Measurements from ENCODE around the gene CRACR2B. TPM values are rescaled to one million over a fixed set of nuclear protein-coding genes. Genes with fewer than 3 reads are reported as not detected.

The CRACR2B gene
- total and polyA plus RNA-seq, 2 of the 13 experiments (the other 11 are each of a cell fraction or from before 2014, with no cell fraction given), result 14.9 to 21.0 TPM

DNA sequence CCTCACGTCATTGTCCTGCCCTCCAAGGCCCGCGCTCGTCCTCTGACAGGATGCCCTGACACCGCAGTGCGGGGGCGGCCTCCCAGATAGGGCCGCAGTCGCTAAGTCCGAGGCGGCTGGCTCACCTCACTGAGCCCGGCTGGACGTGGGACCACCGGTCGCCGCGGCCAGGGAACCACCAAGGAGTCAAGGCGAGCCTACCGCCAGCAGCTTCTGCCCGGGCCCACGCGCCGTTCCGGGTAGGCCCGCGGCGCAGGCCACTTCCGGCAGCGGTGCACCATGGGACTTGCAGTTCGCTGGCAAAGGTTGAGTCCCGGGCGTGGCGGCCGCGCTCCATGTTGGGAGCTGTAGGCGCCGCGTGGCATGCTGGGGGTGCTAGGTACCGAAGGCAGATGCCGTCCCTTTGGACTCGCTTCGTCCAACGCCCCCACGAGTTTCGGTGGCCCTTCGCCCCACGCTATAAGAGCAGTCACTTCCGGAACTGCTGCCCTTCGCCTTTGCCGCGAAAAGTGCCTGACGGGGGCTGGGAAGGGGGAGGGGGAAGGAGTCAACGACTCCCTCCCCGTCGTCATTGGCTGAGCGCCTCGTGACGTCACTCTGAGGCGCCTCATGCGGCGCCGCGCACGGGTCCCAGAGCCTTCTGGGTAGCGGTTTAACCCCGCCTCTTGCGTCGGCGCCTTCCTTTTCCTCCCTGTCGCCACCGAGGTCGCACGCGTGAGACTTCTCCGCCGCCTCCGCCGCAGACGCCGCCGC, 18.3 kb upstream of the CRACR2B start, which contains the start of gene RPLP2 (continued):
- TF ChIP-seq HOMEZ (CRISPR knock-in tag; IDR thresholded peaks at IDR 0.05; ENCODE audit: low read depth) (no peak), PHF5A (CRISPR knock-in tag; IDR thresholded peaks at IDR 0.05; ENCODE audit: low read depth, unreplicated experiment) (no peak), EHMT2 (IDR thresholded peaks at IDR 0.05; ENCODE audit: borderline replicate concordance, low read depth, low read length) (no peak), YEATS2 (CRISPR knock-in tag; IDR thresholded peaks at IDR 0.05; ENCODE audit: borderline replicate concordance) (peak; percentile 88; the same call in 1 of the 2 replicates), ZBTB3 (CRISPR knock-in tag; IDR thresholded peaks at IDR 0.05; ENCODE audit: borderline replicate concordance, low read depth) (peak; percentile 82; the same call in 1 of the 2 replicates), ZNF24 (IDR thresholded peaks at IDR 0.05) (no peak), SMAD3 (CRISPR knock-in tag; IDR thresholded peaks at IDR 0.05) (peak; percentile 24; the same call in 1 of the 2 replicates), MZF1 (CRISPR knock-in tag; IDR thresholded peaks at IDR 0.05; ENCODE audit: borderline replicate concordance) (no peak), ZNF556 (CRISPR knock-in tag; IDR thresholded peaks at IDR 0.05; ENCODE audit: borderline replicate concordance) (no peak; the same call in 1 of the 2 replicates)
- TF ChIP-seq, protein P1, sequence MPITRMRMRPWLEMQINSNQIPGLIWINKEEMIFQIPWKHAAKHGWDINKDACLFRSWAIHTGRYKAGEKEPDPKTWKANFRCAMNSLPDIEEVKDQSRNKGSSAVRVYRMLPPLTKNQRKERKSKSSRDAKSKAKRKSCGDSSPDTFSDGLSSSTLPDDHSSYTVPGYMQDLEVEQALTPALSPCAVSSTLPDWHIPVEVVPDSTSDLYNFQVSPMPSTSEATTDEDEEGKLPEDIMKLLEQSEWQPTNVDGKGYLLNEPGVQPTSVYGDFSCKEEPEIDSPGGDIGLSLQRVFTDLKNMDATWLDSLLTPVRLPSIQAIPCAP (CRISPR knock-in tag; IDR thresholded peaks at IDR 0.05; ENCODE audit: low read depth), result no peak
- TF ChIP-seq, protein P2, sequence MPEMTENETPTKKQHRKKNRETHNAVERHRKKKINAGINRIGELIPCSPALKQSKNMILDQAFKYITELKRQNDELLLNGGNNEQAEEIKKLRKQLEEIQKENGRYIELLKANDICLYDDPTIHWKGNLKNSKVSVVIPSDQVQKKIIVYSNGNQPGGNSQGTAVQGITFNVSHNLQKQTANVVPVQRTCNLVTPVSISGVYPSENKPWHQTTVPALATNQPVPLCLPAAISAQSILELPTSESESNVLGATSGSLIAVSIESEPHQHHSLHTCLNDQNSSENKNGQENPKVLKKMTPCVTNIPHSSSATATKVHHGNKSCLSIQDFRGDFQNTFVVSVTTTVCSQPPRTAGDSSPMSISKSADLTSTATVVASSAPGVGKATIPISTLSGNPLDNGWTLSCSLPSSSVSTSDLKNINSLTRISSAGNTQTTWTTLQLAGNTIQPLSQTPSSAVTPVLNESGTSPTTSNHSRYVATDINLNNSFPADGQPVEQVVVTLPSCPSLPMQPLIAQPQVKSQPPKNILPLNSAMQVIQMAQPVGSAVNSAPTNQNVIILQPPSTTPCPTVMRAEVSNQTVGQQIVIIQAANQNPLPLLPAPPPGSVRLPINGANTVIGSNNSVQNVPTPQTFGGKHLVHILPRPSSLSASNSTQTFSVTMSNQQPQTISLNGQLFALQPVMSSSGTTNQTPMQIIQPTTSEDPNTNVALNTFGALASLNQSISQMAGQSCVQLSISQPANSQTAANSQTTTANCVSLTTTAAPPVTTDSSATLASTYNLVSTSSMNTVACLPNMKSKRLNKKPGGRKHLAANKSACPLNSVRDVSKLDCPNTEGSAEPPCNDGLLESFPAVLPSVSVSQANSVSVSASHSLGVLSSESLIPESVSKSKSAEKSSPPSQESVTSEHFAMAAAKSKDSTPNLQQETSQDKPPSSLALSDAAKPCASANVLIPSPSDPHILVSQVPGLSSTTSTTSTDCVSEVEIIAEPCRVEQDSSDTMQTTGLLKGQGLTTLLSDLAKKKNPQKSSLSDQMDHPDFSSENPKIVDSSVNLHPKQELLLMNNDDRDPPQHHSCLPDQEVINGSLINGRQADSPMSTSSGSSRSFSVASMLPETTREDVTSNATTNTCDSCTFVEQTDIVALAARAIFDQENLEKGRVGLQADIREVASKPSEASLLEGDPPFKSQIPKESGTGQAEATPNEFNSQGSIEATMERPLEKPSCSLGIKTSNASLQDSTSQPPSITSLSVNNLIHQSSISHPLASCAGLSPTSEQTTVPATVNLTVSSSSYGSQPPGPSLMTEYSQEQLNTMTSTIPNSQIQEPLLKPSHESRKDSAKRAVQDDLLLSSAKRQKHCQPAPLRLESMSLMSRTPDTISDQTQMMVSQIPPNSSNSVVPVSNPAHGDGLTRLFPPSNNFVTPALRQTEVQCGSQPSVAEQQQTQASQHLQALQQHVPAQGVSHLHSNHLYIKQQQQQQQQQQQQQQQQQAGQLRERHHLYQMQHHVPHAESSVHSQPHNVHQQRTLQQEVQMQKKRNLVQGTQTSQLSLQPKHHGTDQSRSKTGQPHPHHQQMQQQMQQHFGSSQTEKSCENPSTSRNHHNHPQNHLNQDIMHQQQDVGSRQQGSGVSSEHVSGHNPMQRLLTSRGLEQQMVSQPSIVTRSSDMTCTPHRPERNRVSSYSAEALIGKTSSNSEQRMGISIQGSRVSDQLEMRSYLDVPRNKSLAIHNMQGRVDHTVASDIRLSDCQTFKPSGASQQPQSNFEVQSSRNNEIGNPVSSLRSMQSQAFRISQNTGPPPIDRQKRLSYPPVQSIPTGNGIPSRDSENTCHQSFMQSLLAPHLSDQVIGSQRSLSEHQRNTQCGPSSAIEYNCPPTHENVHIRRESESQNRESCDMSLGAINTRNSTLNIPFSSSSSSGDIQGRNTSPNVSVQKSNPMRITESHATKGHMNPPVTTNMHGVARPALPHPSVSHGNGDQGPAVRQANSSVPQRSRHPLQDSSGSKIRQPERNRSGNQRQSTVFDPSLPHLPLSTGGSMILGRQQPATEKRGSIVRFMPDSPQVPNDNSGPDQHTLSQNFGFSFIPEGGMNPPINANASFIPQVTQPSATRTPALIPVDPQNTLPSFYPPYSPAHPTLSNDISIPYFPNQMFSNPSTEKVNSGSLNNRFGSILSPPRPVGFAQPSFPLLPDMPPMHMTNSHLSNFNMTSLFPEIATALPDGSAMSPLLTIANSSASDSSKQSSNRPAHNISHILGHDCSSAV (CRISPR knock-in tag; IDR thresholded peaks at IDR 0.05; ENCODE audit: borderline replicate concordance), result no peak
- TF ChIP-seq, protein P3, sequence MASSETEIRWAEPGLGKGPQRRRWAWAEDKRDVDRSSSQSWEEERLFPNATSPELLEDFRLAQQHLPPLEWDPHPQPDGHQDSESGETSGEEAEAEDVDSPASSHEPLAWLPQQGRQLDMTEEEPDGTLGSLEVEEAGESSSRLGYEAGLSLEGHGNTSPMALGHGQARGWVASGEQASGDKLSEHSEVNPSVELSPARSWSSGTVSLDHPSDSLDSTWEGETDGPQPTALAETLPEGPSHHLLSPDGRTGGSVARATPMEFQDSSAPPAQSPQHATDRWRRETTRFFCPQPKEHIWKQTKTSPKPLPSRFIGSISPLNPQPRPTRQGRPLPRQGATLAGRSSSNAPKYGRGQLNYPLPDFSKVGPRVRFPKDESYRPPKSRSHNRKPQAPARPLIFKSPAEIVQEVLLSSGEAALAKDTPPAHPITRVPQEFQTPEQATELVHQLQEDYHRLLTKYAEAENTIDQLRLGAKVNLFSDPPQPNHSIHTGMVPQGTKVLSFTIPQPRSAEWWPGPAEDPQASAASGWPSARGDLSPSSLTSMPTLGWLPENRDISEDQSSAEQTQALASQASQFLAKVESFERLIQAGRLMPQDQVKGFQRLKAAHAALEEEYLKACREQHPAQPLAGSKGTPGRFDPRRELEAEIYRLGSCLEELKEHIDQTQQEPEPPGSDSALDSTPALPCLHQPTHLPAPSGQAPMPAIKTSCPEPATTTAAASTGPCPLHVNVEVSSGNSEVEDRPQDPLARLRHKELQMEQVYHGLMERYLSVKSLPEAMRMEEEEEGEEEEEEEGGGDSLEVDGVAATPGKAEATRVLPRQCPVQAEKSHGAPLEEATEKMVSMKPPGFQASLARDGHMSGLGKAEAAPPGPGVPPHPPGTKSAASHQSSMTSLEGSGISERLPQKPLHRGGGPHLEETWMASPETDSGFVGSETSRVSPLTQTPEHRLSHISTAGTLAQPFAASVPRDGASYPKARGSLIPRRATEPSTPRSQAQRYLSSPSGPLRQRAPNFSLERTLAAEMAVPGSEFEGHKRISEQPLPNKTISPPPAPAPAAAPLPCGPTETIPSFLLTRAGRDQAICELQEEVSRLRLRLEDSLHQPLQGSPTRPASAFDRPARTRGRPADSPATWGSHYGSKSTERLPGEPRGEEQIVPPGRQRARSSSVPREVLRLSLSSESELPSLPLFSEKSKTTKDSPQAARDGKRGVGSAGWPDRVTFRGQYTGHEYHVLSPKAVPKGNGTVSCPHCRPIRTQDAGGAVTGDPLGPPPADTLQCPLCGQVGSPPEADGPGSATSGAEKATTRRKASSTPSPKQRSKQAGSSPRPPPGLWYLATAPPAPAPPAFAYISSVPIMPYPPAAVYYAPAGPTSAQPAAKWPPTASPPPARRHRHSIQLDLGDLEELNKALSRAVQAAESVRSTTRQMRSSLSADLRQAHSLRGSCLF (CRISPR knock-in tag; IDR thresholded peaks at IDR 0.05; ENCODE audit: borderline replicate concordance), result no peak

All from HepG2 (cell line).